Activated CD8-positive, alpha-beta memory T cell treated with anti-CD3 and anti-CD28 coated beads, Interleukin-2, amount 50 U/mL, for 1 hour (primary cell): Measurements from ENCODE around the gene ZNF43.
A peak's percentile ranks its signal among the peaks of the same experiment; 100 is the strongest.
"Not testable (repeated sequence)": the region's sequence is repeated elsewhere in the genome, so short reads cannot be mapped to it uniquely, and the experiment has no call there.

Experiments
- DNase-seq: peaks from one replicate; pipeline ENCODE4 v3.0.0-alpha.2; 2020; ENCODE audit errors: extremely low read depth

ZNF43 gene

DNA sequence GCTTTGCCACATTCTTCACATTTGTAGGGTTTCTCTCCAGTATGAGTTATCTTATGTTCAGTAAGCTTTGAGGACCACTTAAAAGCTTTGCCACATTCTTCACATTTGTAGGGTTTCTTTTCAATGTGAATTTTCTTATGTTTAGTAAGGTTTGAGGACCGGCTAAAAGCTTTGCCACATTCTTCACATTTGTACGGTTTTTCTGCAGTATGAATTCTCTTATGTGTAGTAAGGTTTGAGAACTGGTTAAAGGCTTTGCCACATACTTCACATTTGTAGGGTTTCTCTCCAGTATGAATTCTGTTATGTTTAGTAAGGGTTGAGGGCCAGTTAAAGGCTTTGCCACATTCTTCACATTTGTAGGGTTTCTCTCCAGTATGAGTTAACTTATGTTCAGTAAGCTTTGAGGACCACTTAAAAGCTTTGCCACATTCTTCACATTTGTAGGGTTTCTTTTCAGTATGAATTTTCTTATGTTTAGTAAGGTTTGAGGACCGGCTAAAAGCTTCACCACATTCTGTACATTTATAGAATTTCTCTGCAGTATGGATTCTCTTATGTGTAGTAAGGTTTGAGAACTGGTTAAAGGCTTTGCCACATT lies 27.5 kb downstream of the ZNF43 start:
- not testable (repeated sequence) for DNase-seq

DNA sequence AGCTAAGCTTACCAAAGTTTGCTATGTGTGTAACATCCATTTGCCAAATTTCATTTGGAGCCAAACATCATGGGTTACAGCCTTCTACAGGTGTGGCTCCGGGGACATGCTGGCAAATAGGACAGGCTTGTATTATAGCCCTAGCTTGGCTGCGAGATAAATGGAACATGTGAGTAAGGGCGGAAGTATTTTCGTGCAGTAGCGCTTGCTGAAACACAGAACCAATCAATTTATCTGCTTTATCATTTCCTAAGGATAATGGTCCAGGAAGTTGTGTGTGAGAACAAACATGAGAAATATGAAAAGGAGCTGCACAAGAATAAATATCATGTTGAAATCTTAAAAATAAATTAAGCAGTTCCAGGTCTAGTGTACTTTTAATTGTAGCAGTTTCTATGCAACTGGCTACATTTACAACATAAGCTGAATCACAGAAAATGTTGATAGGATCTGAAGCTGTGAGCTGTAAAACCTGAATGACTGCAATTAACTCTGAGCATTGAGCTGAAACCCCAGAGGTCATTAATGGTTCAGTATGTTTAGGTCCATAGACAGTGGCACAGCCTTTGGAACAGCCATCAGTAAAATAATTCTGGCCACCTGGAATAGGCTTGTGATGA lies 46.4 kb downstream of the ZNF43 start:
- no peak for DNase-seq

DNA sequence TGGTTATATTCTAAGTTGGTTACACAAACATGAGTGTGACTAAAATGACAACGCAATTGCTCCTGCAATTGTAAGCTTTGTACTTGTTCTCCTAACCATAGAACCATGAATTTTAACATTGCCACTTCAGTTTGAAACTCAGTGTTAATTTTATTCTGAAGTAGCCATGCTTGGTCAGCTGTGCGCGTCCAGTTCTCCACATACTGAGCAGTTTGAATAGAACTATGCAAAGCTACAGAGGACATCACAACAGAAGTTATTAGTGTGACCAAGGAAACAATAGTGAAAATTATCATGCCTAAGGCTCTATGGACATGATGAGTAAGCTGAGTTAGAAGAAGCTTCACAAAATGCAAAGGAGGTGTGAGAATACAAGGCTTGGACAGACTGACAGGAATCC lies 49.0 kb downstream of the ZNF43 start:
- no peak for DNase-seq

DNA sequence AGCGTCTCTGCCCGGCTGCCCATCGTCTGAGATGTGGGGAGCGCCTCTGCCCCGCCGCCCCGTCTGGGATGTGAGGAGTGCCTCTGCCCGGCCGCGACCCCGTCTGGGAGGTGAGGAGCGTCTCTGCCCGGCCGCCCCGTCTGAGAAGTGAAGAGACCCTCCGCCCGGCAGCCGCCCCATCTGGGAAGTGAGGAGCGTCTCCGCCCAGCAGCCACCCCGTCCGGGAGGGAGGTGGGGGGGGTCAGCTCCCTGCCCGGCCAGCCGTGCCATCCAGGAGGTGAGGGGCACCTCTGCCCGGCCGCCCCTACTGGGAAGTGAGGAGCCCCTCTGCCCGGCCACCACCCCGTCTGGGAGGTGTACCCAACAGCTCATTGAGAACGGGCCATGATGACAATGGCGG lies 60.2 kb downstream of the ZNF43 start:
- DNase-seq: not testable (repeated sequence)

DNA sequence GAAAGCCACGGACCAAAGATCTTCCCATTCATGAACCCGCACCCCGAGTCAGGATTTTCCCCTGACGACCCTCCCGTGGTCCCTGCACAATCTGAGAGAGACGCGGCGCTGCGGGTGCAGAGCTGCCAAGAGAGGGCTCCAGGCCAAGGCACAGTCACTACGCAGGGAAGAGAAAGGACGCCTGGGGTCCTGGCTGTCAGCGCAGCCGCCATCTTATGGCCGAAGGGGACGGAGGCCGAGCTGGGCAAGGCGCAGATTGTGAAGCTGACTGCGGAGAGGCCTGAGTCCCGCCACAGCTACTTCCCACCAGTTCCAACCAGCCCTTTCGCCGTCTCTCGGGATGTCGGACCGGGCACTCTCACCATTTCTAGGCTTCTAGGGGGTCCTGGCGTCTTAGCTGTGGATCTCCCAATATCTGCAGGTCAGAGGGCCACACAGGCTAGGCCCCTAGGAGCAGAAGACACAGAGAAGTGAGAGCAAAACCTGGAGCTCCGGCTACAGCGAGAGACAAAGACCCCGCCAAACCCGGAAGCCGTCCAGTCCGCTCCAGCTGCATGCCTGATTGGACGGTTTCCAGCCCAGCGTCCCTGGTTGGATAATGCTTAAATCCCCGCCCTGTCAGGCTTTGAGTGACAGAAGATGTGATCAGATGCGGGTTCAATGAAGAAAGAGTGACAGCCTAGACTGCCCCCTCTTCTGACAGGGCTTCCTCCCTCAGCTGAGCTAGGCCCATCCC lies 68.7 kb downstream of the ZNF43 start, which contains the start of gene ZNF100:
Gene ZNF100 (minus strand): TSS at position 515 of the 736 bp plus-strand sequence. CDS start 150 bp downstream, at position 365.
- DNase-seq: peak; percentile 68

DNA sequence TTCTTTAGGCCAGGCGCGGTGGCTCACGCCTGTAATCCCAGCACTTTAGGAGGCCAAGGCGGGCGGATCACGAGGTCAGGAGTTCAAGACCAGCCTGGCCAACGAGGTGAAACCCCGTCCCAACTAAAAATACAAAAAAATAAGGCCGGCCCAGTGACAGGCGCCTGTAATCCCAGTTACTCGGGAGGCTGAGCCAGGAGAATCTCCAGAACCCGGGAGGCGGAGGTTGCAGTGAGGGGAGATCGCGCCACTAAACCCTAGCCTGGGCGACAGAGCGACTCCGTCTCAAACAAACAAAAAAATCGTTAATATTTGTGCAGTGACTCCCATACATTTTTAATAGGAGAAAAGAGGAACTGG lies 69.3 kb downstream of the ZNF43 start:
- DNase-seq: not testable (repeated sequence)

DNA sequence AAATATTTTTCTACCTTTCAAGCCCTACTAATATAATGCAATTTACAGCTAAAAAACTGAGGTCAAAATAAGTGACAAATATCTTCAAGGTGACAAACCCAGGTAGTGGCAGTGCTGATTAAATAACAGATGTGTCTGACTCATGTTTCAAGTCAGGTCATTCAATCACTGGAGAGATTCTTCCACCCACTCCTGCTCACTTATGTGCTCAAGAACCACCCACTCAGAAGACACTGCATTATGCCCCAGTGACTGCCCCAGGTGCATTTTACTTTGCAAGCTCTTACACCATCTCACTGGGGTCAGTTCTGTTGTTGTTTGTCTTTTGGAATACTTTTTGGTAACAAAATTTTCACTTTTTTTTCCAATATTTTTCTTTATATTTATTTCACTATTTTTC lies 70.8 kb downstream of the ZNF43 start:
- DNase-seq: no peak

DNA sequence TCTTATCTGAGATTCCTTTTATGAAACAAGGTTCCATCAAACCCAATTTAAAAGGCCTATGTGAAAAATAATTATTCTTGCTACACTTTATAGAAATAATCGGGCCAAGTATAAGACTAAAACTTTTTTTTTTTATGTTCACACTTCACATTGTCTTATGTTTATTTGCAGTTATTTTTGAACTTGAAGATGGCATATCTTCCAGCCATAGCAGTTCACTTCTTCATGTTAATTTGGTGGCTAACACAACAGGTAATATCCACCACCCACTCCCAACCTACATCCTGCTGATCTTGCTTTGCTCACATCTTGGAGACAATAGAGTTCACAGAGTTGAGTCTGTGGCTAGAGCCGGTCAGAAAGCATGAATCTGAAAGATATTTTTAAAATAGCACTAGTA lies 74.4 kb downstream of the ZNF43 start:
- DNase-seq: not testable (repeated sequence)

DNA sequence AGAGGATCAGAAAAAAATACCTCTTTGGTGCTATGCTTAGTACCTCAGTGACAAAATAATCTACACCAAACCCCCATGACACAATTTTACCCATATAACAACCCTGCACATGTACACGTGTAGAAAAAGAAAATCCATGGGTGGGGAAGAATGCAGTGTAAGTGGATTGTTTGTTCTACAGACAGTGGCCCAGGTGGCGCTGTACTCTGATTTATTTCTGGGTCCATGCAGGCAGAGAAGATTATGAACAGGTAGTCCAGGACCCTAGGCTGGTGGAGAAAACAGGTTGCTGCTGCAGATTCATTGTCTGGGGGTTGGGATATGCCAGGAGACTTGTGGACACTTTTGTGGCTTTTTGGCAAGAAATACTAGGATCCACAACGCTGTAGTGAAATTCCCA lies 77.7 kb downstream of the ZNF43 start:
- no peak for DNase-seq

DNA sequence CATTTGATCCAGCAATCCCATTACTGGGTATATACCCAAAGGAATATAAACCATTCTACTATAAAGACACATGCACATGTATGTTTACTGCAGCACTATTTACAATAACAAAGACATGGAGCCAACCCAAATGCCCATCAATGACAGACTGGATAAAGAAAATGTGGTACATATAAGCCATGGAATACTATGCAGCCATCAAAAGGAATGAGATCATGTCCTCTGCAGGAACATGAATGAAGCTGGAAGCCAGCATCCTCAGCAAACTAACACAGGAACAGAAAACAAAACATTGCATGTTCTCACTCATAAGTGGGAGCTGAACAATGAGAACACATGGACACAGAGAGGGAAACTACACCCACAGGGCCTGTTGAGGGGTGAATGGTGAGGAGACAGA lies 80.4 kb downstream of the ZNF43 start:
- DNase-seq: not testable (repeated sequence)
